Lower lobe of right lung (tissue), 2 donors: ENCODE results near the gene PPA2. TPM values are rescaled to one million over a fixed set of nuclear protein-coding genes. Genes with fewer than 3 reads are reported as not detected.

Experiments used
- ATAC-seq, 2 donors: fragments of 200-7000 bp; cut with Tn5 transposase; one replicate each; pipeline ENCODE4 v1.9.1; 2020 to 2022; ENCODE audit warnings: mild to moderate bottlenecking in 2 of 2, moderate library complexity in 2 of 2
- DNase-seq: peaks from one replicate; pipeline ENCODE4 v3.0.0-alpha.2; 2020
- H3K27ac ChIP-seq: fragments of 200-600 bp; one replicate; pipeline ENCODE4 v1.8.0; 2022
- H3K27me3 ChIP-seq: fragments of 200-600 bp; one replicate; pipeline ENCODE4 v1.8.0; 2022; ENCODE audit warnings: low read depth
- H3K36me3 ChIP-seq: fragments of 200-600 bp; one replicate; pipeline ENCODE4 v1.8.0; 2022; ENCODE audit warnings: mild to moderate bottlenecking
- H3K4me1 ChIP-seq: fragments of 200-600 bp; one replicate; pipeline ENCODE4 v1.8.0; 2022
- H3K4me3 ChIP-seq: fragments of 200-600 bp; one replicate; pipeline ENCODE4 v1.8.0; 2022; ENCODE audit warnings: mild to moderate bottlenecking
- H3K9me3 ChIP-seq: fragments of 200-600 bp; one replicate; pipeline ENCODE4 v1.8.0; 2022
- CTCF ChIP-seq: fragments of 200-600 bp; IDR thresholded peaks from one replicate; pipeline ENCODE4 v1.8.0; 2022; ENCODE audit warnings: antibody characterized with exemption, mild to moderate bottlenecking
- intact Hi-C: fragments of 100-400 bp; cut with DNase I; formaldehyde crosslinking; loops from one replicate; pipeline ENCODE4 v1.11.0; 2022
- long read RNA-seq: library from polyadenylated mRNA; unstranded; transcript quantifications from one replicate; pipeline ENCODE4 v2.0.0, GENCODE V29; 2021
- total RNA-seq: library from RNA; stranded (reverse); fragmentation: NEBNext Ultra II Directional; extraction: Animal tissue kit (Norgen Biotek cat#: 25700); gene quantifications from one replicate; pipeline ENCODE4 v1.2.1, GENCODE V29; 2021
- donor health status: DM: no; HTN: yes; CAD: no; lungs with severe emphysema.

The PPA2 gene
- 62.9 TPM for total RNA-seq
- long read RNA-seq, transcript PPA2-201 (12 exons, 1,684 nt) = major isoform, 35 of 69 reads
- long read RNA-seq, partial matches to known transcripts = 3 of 69 reads
- long read RNA-seq, other reads (novel, unspliced or antisense) = 26 of 69 reads

- intact Hi-C loops = no loop called here
- Histone ChIP-seq H3K4me1 (peaks cover 34% of the 10 kb centered on the region), H3K27ac (peak within 1 kb of the TSS; percentile 98), H3K9me3 (no peaks in the 10 kb centered on the region), H3K36me3 (no peaks in the 10 kb centered on the region), H3K27me3 (no peaks in the 10 kb centered on the region), H3K4me3 (peak within 1 kb of the TSS; percentile 84)
- ATAC-seq (peak; percentile 96 to 98), DNase-seq (peak; percentile 96)
- TF ChIP-seq CTCF = no peak
These were observed at the start of gene PPA2 for GRCh38 chr4:105473324-105474098. PPA2 (minus strand) TSS chr4:105474062; CDS start chr4:105474050, 12 bp downstream.

- H3K27me3 ChIP-seq = no peaks in the 10 kb centered on the region
These were observed 47.2 kb upstream of the PPA2 start for GRCh38 chr4:105520819-105521790.

GRCh38 chr4:105510245-105510644, 36.4 kb upstream of the PPA2 start:
- no peaks in the 10 kb centered on the region for H3K4me1 ChIP-seq
- no peak overlapping the region for H3K27ac ChIP-seq
- intact Hi-C loops = no loop called here
- no peaks in the 10 kb centered on the region for H3K9me3 ChIP-seq
- no peaks in the 10 kb centered on the region for H3K36me3 ChIP-seq
- no peak overlapping the region for H3K4me3 ChIP-seq
- no peak for TF ChIP-seq CTCF
- DNase-seq (no peak), ATAC-seq (no peak)
- no peaks in the 10 kb centered on the region for H3K27me3 ChIP-seq

More at GRCh38 chr4:105520819-105521790, 47.2 kb upstream of the PPA2 start:
- H3K9me3 ChIP-seq = no peaks in the 10 kb centered on the region
- H3K36me3 ChIP-seq = no peaks in the 10 kb centered on the region
- H3K4me3 ChIP-seq = no peak overlapping the region
- no peak for DNase-seq
- no peaks in the 10 kb centered on the region for H3K4me1 ChIP-seq
- no peak overlapping the region for H3K27ac ChIP-seq
- intact Hi-C loops = no loop called here
- TF ChIP-seq CTCF = peak; percentile 67
- ATAC-seq = peak; percentile 64 to 83

GRCh38 chr4:105509714-105510113, 35.9 kb upstream of the PPA2 start:
- intact Hi-C loops = no loop called here
- no peaks in the 10 kb centered on the region for H3K4me1 ChIP-seq
- ATAC-seq = no peak

More at GRCh38 chr4:105509714-105510113, 35.9 kb upstream of the PPA2 start:
- no peak for DNase-seq
- no peak for TF ChIP-seq CTCF
- H3K36me3 ChIP-seq = no peaks in the 10 kb centered on the region
- H3K4me3 ChIP-seq = no peak overlapping the region
- H3K27me3 ChIP-seq = no peaks in the 10 kb centered on the region
- H3K27ac ChIP-seq = no peak overlapping the region
- no peaks in the 10 kb centered on the region for H3K9me3 ChIP-seq
